Upper lobe of right lung (tissue), 1 donor: ENCODE measurements around the gene RPTOR. TPM values are rescaled to one million over a fixed set of nuclear protein-coding genes. Genes with fewer than 3 reads are reported as not detected.

ENCODE experiments used
- ATAC-seq: fragments of 200-7000 bp; cut with Tn5 transposase; one replicate; pipeline ENCODE4 v1.9.1; 2020; ENCODE audit warnings: mild to moderate bottlenecking, moderate library complexity
- DNase-seq: peaks from one replicate; pipeline ENCODE4 v3.0.0-alpha.2; 2020
- H3K27ac ChIP-seq: fragments of 200-600 bp; one replicate; pipeline ENCODE4 v1.8.0; 2022
- H3K27me3 ChIP-seq: fragments of 200-600 bp; one replicate; pipeline ENCODE4 v1.8.0; 2022; ENCODE audit warnings: mild to moderate bottlenecking
- H3K36me3 ChIP-seq: fragments of 200-600 bp; one replicate; pipeline ENCODE4 v1.8.0; 2022
- H3K4me1 ChIP-seq: fragments of 200-600 bp; one replicate; pipeline ENCODE4 v1.8.0; 2022
- H3K4me3 ChIP-seq: fragments of 200-600 bp; one replicate; pipeline ENCODE4 v1.8.0; 2022; ENCODE audit warnings: mild to moderate bottlenecking
- H3K9me3 ChIP-seq: fragments of 200-600 bp; one replicate; pipeline ENCODE4 v1.8.0; 2022
- CTCF ChIP-seq: fragments of 200-600 bp; IDR thresholded peaks from one replicate; pipeline ENCODE4 v1.8.0; 2022; ENCODE audit warnings: antibody characterized with exemption
- intact Hi-C: fragments of 100-400 bp; cut with DNase I; formaldehyde crosslinking; loops from one replicate; pipeline ENCODE4 v1.11.0; 2022
- total RNA-seq: library from RNA; stranded (reverse); fragmentation: NEBNext Ultra II Directional; extraction: Animal tissue kit (Norgen Biotek cat#: 25700); gene quantifications from one replicate; pipeline ENCODE4 v1.2.1, GENCODE V29; 2021
- donor health status: DM: no; HTN: yes; CAD: no; lungs with severe emphysema.

The RPTOR gene
- total RNA-seq, 1 donor from 2014 or later = 35.4 TPM

- no peak for ATAC-seq
- H3K4me3 ChIP-seq = no peak overlapping the region
- TF ChIP-seq CTCF = no peak
- intact Hi-C loops = no loop called here
- no peaks in the 10 kb centered on the region for H3K9me3 ChIP-seq
- H3K4me1 ChIP-seq = no peaks in the 10 kb centered on the region
- peaks cover 6% of the 10 kb centered on the region for H3K36me3 ChIP-seq
- DNase-seq = peak; percentile 55
- H3K27me3 ChIP-seq = no peaks in the 10 kb centered on the region
- peak overlapping the region; percentile 42 for H3K27ac ChIP-seq
Measured at GRCh38 chr17:80826346-80826954, 281.8 kb downstream of the RPTOR start.

- peak; percentile 63 for DNase-seq
Measured at GRCh38 chr17:80826955-80827645, 282.5 kb downstream of the RPTOR start.

GRCh38 chr17:80827646-80828643 lies 283.3 kb downstream of the RPTOR start:
- Histone ChIP-seq H3K27ac (no peak overlapping the region), H3K9me3 (no peaks in the 10 kb centered on the region), H3K36me3 (peaks cover 4% of the 10 kb centered on the region), H3K4me1 (peaks cover 9% of the 10 kb centered on the region), H3K4me3 (no peak overlapping the region), H3K27me3 (no peaks in the 10 kb centered on the region)
- no peak for TF ChIP-seq CTCF
- ATAC-seq = no peak
- intact Hi-C loops = no loop called here
- peak; percentile 52 for DNase-seq

More at GRCh38 chr17:80826955-80827645, 282.5 kb downstream of the RPTOR start:
- intact Hi-C loops = no loop called here
- peaks cover 1% of the 10 kb centered on the region for H3K4me1 ChIP-seq
- H3K27ac ChIP-seq = peak overlapping the region; percentile 42
- ATAC-seq = peak; percentile 14
- H3K27me3 ChIP-seq = no peaks in the 10 kb centered on the region
- H3K9me3 ChIP-seq = no peaks in the 10 kb centered on the region
- peaks cover 6% of the 10 kb centered on the region for H3K36me3 ChIP-seq
- no peak overlapping the region for H3K4me3 ChIP-seq
- TF ChIP-seq CTCF = no peak

GRCh38 chr17:80829166-80829813 lies 284.7 kb downstream of the RPTOR start:
- peak; percentile 53 for DNase-seq
- no peaks in the 10 kb centered on the region for H3K27me3 ChIP-seq
- H3K36me3 ChIP-seq = no peaks in the 10 kb centered on the region
- no peak for ATAC-seq
- no peaks in the 10 kb centered on the region for H3K9me3 ChIP-seq
- no peak overlapping the region for H3K27ac ChIP-seq
- no peak for TF ChIP-seq CTCF
- H3K4me3 ChIP-seq = no peak overlapping the region
- intact Hi-C loops = no loop called here
- H3K4me1 ChIP-seq = peaks cover 14% of the 10 kb centered on the region
